H9 (cell line): ENCODE data around the gene KDSR. TPM values are rescaled to one million over a fixed set of nuclear protein-coding genes. Genes with fewer than 3 reads are reported as not detected.

Source experiments
- DNase-seq: peaks from one replicate; pipeline ENCODE4 v3.0.0-alpha.2; 2017
- H2AFZ ChIP-seq: one replicate; pipeline ENCODE4 v1.6.1; 2013; ENCODE audit warnings: mild to moderate bottlenecking, low read length, control low read depth, moderate library complexity
- H2AK5ac ChIP-seq: 2 replicates; pipeline ENCODE4 v1.6.1; 2013; ENCODE audit warnings: low read length, control low read depth, mixed read lengths; ENCODE audit not compliant: insufficient read length
- H2BK120ac ChIP-seq: one replicate; pipeline ENCODE4 v1.6.1; 2013; ENCODE audit warnings: low read depth, mild to moderate bottlenecking, low read length, control low read depth, inconsistent platforms; ENCODE audit not compliant: poor library complexity, severe bottlenecking
- H2BK12ac ChIP-seq: 2 replicates; pipeline ENCODE4 v1.6.1; 2013; ENCODE audit warnings: low read length, control low read depth, mixed read lengths, low read depth; ENCODE audit not compliant: insufficient read length
- H2BK15ac ChIP-seq: 2 replicates; pipeline ENCODE4 v1.6.1; 2013; ENCODE audit warnings: low read depth, low read length, control low read depth
- H2BK20ac ChIP-seq: one replicate; pipeline ENCODE4 v1.6.1; 2013; ENCODE audit warnings: low read depth, mild to moderate bottlenecking, low read length, control low read depth, inconsistent platforms; ENCODE audit not compliant: poor library complexity, severe bottlenecking
- H2BK5ac ChIP-seq: 2 replicates; pipeline ENCODE4 v1.6.1; 2013; ENCODE audit warnings: low read length, control low read depth, mixed read lengths; ENCODE audit not compliant: insufficient read length
- H3K14ac ChIP-seq: 2 replicates; pipeline ENCODE4 v1.6.1; 2013; ENCODE audit warnings: low read length, control low read depth; ENCODE audit not compliant: insufficient read depth
- H3K18ac ChIP-seq: 2 replicates; pipeline ENCODE4 v1.6.1; 2013; ENCODE audit warnings: low read depth, mild to moderate bottlenecking, mixed read lengths, low read length, control low read depth; ENCODE audit not compliant: insufficient read length
- H3K23ac ChIP-seq: 2 replicates; pipeline ENCODE4 v1.6.1; 2013; ENCODE audit warnings: low read length, control low read depth, mixed read lengths, low read depth; ENCODE audit not compliant: insufficient read length
- H3K23me2 ChIP-seq: 2 replicates; pipeline ENCODE4 v1.6.1; 2013; ENCODE audit warnings: low read depth, mild to moderate bottlenecking, mixed read lengths, low read length, control low read depth; ENCODE audit not compliant: insufficient read length, poor library complexity, severe bottlenecking
- H3K27ac ChIP-seq: 2 replicates; pipeline ENCODE4 v1.5.1; 2013; ENCODE audit warnings: low read length, control low read depth, mixed read lengths, low read depth; ENCODE audit not compliant: insufficient read length
- H3K27me3 ChIP-seq: 2 replicates; pipeline ENCODE4 v1.6.1; 2013; ENCODE audit warnings: low read length, control low read depth, inconsistent platforms; ENCODE audit not compliant: insufficient read depth
- H3K4ac ChIP-seq: 2 replicates; pipeline ENCODE4 v1.6.1; 2013; ENCODE audit warnings: low read depth, mild to moderate bottlenecking, control low read depth, inconsistent platforms, low read length, moderate library complexity
- H3K4me1 ChIP-seq: 2 replicates; pipeline ENCODE4 v1.6.1; 2013; ENCODE audit warnings: low read length, control low read depth, inconsistent platforms; ENCODE audit not compliant: insufficient read depth
- H3K4me2 ChIP-seq: 2 replicates; pipeline ENCODE4 v1.6.1; 2013; ENCODE audit warnings: low read length, control low read depth, mixed read lengths; ENCODE audit not compliant: insufficient read length, insufficient read depth
- H3K56ac ChIP-seq: 2 replicates; pipeline ENCODE4 v1.6.1; 2013; ENCODE audit warnings: low read depth, mild to moderate bottlenecking, mixed read lengths, low read length, control low read depth; ENCODE audit not compliant: insufficient read length
- H3K79me1 ChIP-seq: 2 replicates; pipeline ENCODE4 v1.6.1; 2013; ENCODE audit warnings: low read depth, mild to moderate bottlenecking, moderate library complexity, low read length, control low read depth, inconsistent platforms; ENCODE audit not compliant: insufficient read depth, poor library complexity, severe bottlenecking
- H3K79me2 ChIP-seq: 2 replicates; pipeline ENCODE4 v1.6.1; 2013; ENCODE audit warnings: low read length, control low read depth, inconsistent platforms; ENCODE audit not compliant: insufficient read depth
- H3K9ac ChIP-seq: 2 replicates; pipeline ENCODE4 v1.6.1; 2013; ENCODE audit warnings: low read length, control low read depth, mixed read lengths; ENCODE audit not compliant: insufficient read length; ENCODE audit errors: extremely low read depth
- H3K9me3 ChIP-seq: one replicate; pipeline ENCODE4 v1.6.1; 2013; ENCODE audit warnings: low read depth, low read length, inconsistent platforms; ENCODE audit not compliant: control insufficient read depth
- H3T11ph ChIP-seq: one replicate; pipeline ENCODE4 v1.6.1; 2013; ENCODE audit warnings: mild to moderate bottlenecking, low read length, control low read depth, inconsistent platforms
- H4K20me1 ChIP-seq: one replicate; pipeline ENCODE4 v1.6.1; 2013; ENCODE audit not compliant: control insufficient read depth, insufficient read length, insufficient read depth
- H4K5ac ChIP-seq: 2 replicates; pipeline ENCODE4 v1.6.1; 2013; ENCODE audit warnings: low read depth, mild to moderate bottlenecking, mixed read lengths, low read length, control low read depth; ENCODE audit not compliant: insufficient read length
- H4K8ac ChIP-seq: replicated peaks from 2 replicates; pipeline ENCODE4 v1.6.1; 2013; ENCODE audit warnings: low read length, control low read depth, mixed read lengths, low read depth; ENCODE audit not compliant: insufficient read length
- H4K91ac ChIP-seq: 2 replicates; pipeline ENCODE4 v1.6.1; 2013; ENCODE audit warnings: low read depth, mild to moderate bottlenecking, moderate library complexity, mixed read lengths, low read length, control low read depth; ENCODE audit not compliant: insufficient read length
- H3K27ac Mint-ChIP-seq, 3 experiments: 2 replicates in 2 of 3; 3 replicates in 1 of 3; pipeline ENCODE4 v1.8.0; 2020 to 2021; ENCODE audit warnings: mixed read lengths in 3 of 3, mild to moderate bottlenecking in 1 of 3, moderate library complexity in 1 of 3
- H3K27me3 Mint-ChIP-seq: 2 replicates; pipeline ENCODE4 v1.8.0; 2021; ENCODE audit warnings: low read depth, mild to moderate bottlenecking, moderate library complexity, mixed read lengths
- H3K36me3 Mint-ChIP-seq, 3 experiments: 2 replicates in 2 of 3; 3 replicates in 1 of 3; pipeline ENCODE4 v1.8.0; 2020 to 2021; ENCODE audit warnings: low read depth in 3 of 3, mixed read lengths in 3 of 3; ENCODE audit not compliant: insufficient read depth in 1 of 3
- H3K4me1 Mint-ChIP-seq, 2 experiments: 2 replicates each; pipeline ENCODE4 v1.8.0; 2020; ENCODE audit warnings: mixed read lengths in 2 of 2
- H3K4me3 Mint-ChIP-seq, 2 experiments: 2 replicates in 1 of 2; 3 replicates in 1 of 2; pipeline ENCODE4 v1.8.0; 2020 to 2021; ENCODE audit warnings: mild to moderate bottlenecking in 2 of 2, mixed read lengths in 2 of 2, moderate library complexity in 1 of 2
- H3K9me3 Mint-ChIP-seq, 2 experiments: 2 replicates in 1 of 2; 3 replicates in 1 of 2; pipeline ENCODE4 v1.8.0; 2020; ENCODE audit warnings: mild to moderate bottlenecking in 2 of 2, mixed read lengths in 2 of 2, moderate library complexity in 1 of 2
- WGBS: extraction: QIAGEN DNeasy Blood & Tissue Kit; methylation state at CpG from one replicate; pipeline ENCODE4 v1.1.7; 2013; ENCODE audit warnings: missing lambda C conversion rate, low lambda C conversion rate, mixed read lengths; ENCODE audit not compliant: insufficient read length; ENCODE audit errors: extremely low coverage; 5-methylcytosine and 5-hydroxymethylcytosine counted together
- total RNA-seq: library from RNA; stranded (reverse); gene quantifications from 2 replicates; pipeline ENCODE4 v1.2.1, GENCODE V29; 2021
- TF ChIP-seq, protein P1 (sequence below): fragments of 200-600 bp; sonication (generic); conservative IDR thresholded peaks from 3 replicates; pipeline ENCODE4 v1.8.0; 2021; ENCODE audit warnings: antibody characterized with exemption, mild to moderate bottlenecking

Gene KDSR
- total RNA-seq, 1 experiment from 2014 or later, result 58.5 TPM

DNA sequence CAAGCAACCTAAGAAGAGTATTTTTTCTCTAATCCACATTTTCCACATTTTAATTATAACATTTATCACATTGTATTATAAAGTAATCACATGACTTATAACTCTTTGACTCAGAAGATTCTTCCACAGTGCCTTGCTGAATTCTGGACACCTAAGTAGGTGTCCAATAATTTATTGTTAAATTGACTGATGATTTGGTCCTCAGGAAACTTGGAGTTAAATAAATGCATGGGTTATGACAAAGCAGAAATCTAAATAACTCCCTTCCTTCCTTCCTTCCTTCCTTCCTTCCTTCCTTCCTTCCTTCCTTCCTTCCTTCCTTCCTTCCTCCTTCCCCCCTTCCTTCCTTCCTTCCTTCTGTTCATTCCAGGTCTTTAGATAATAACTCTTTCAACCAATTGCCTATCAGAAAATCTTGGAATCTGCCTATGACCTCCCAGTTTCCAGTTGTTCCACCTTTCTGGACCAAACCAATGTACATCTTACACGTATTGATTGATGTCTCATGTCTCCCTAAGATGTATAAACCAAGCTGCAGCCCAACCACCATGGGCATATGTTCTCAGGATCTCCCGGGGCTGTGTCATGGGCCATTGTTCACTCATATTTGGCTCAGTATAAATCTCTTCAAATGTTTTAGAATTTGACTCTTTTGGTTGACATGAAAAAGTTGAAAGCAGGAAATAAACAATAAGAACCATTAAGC is 10.4 kb upstream of the KDSR start:
- no peak overlapping the region for H3K4me2 ChIP-seq
- no peak overlapping the region for H4K91ac ChIP-seq
- no peak overlapping the region for H3K9ac ChIP-seq
- no peaks in the 10 kb centered on the region for H3K9me3 ChIP-seq
- H2AK5ac ChIP-seq, result no peak overlapping the region
- no peak overlapping the region for H2BK120ac ChIP-seq
- H3K27ac ChIP-seq, result no peak overlapping the region
- no peaks in the 10 kb centered on the region for H3K23me2 ChIP-seq
- H3T11ph ChIP-seq, result no peak overlapping the region
- WGBS, result no CpG with 5 or more reads among the region's 2 CpGs
- TF ChIP-seq, protein P1, sequence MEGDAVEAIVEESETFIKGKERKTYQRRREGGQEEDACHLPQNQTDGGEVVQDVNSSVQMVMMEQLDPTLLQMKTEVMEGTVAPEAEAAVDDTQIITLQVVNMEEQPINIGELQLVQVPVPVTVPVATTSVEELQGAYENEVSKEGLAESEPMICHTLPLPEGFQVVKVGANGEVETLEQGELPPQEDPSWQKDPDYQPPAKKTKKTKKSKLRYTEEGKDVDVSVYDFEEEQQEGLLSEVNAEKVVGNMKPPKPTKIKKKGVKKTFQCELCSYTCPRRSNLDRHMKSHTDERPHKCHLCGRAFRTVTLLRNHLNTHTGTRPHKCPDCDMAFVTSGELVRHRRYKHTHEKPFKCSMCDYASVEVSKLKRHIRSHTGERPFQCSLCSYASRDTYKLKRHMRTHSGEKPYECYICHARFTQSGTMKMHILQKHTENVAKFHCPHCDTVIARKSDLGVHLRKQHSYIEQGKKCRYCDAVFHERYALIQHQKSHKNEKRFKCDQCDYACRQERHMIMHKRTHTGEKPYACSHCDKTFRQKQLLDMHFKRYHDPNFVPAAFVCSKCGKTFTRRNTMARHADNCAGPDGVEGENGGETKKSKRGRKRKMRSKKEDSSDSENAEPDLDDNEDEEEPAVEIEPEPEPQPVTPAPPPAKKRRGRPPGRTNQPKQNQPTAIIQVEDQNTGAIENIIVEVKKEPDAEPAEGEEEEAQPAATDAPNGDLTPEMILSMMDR, result no peak
- H3K79me1 ChIP-seq, result no peaks in the 10 kb centered on the region
- H3K18ac ChIP-seq, result no peak overlapping the region
- H3K4ac ChIP-seq, result no peak overlapping the region
- no peak overlapping the region for H3K14ac ChIP-seq
- no peak overlapping the region for H4K8ac ChIP-seq
- H3K27ac Mint-ChIP-seq, result no peak overlapping the region
- H3K27me3 ChIP-seq, result no peaks in the 10 kb centered on the region
- H3K4me1 ChIP-seq, result no peaks in the 10 kb centered on the region
- no peak overlapping the region for H2AFZ ChIP-seq
- H3K36me3 Mint-ChIP-seq, result peaks cover 0 to 5% (median 4%) of the 10 kb centered on the region in 3 experiments; a peak in 1 of 7 replicates
- H3K4me1 Mint-ChIP-seq, result no peaks in the 10 kb centered on the region
- peaks cover 6 to 8% of the 10 kb centered on the region in 2 experiments; a peak in 4 of 5 replicates for H3K9me3 Mint-ChIP-seq
- no peak overlapping the region for H3K56ac ChIP-seq
- DNase-seq, result no peak
- H4K20me1 ChIP-seq, result no peaks in the 10 kb centered on the region
- no peak overlapping the region for H3K23ac ChIP-seq
- no peak overlapping the region for H2BK20ac ChIP-seq
- H3K79me2 ChIP-seq, result no peaks in the 10 kb centered on the region
- H2BK5ac ChIP-seq, result no peak overlapping the region
- H4K5ac ChIP-seq, result no peak overlapping the region
- no peak overlapping the region for H3K4me3 Mint-ChIP-seq
- H2BK12ac ChIP-seq, result no peak overlapping the region
- no peaks in the 10 kb centered on the region for H3K27me3 Mint-ChIP-seq
- no peak overlapping the region for H2BK15ac ChIP-seq
